Measurements from ENCODE around the gene CPSF6.

The CPSF6 gene

DNA sequence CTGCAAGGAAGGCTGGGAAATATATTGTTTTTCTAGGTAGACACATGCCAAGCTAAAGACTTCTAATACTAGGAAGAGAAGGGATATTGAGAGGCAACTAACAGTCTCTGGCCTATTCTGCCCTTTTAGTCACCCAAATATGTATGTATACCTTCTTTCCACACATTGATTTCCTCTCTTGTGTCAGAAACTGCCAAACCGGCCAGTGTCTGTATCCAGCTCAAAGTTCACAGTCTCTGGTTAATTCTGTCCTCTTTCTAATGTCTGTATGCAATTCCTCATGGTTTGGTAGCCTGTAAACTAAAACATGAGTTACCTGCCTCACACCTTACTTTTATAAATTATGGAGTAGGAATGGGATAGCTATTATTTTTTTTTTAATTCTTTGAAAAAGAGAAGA lies 25.2 kb upstream of the CPSF6 start:
- H3K9me3 ChIP-seq (replicated peaks; ENCODE audit: insufficient read depth, low read length) = no peaks in the 10 kb centered on the region
- no peak for DNase-seq

DNA sequence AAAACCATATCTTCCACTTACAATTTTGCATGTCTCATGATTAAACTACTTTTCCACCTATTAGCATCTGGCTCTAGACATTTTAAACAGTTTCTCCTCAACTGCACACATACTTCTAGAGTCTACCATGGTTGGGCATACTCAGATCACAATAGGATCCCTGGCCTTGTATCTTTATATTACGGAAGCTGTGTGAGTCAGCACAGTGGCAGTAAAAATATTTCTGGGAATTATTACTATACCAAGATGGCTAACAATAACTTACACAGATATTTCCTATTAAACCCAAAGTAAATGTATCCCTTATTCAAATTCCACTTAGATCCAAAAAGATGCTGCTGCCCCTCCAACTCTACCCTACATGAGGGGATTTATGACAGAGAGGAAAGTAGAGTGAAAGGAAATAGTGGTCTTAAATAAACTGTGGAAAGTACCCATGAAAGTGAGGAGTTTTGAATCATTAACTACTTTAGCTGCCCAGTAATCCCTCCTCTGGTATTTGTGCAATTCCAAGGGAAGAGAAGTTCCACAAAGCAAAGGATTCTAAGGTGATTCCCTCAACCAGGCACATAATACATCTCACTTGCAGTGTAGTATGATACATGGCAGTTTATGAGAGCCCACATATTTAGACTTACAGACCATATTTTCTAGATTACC lies 14.0 kb upstream of the CPSF6 start:
- Histone ChIP-seq H3F3A (ENCODE audit: insufficient read depth, low read length) (no peaks in the 10 kb centered on the region), H4K20me1 (ENCODE audit: insufficient read depth, low read length) (no peaks in the 10 kb centered on the region)
- DNase-seq = no peak

More for the DNA sequence above, 25.2 kb upstream of the CPSF6 start:
- no peaks in the 10 kb centered on the region for H3K36me3 ChIP-seq (replicated peaks; ENCODE audit: insufficient read depth, low read length)
- H3K79me2 ChIP-seq (ENCODE audit: low read length) = no peaks in the 10 kb centered on the region
- H3K9ac ChIP-seq (ENCODE audit: low read length) = no peak overlapping the region
- H3K4me2 ChIP-seq (ENCODE audit: low read depth, low read length) = no peak overlapping the region
- no peaks in the 10 kb centered on the region for H4K20me1 ChIP-seq (ENCODE audit: insufficient read depth, low read length)
- no peaks in the 10 kb centered on the region for H3K9me2 ChIP-seq (replicated peaks; ENCODE audit: insufficient read depth, low read length)
- H2AFZ ChIP-seq (ENCODE audit: low read length) = no peak overlapping the region
- no peak overlapping the region for H3K4me3 ChIP-seq (ENCODE audit: low read length)
- no peak overlapping the region for H3K27ac ChIP-seq (ENCODE audit: low read length)
- no peaks in the 10 kb centered on the region for H3K27me3 ChIP-seq (replicated peaks; ENCODE audit: insufficient read depth, low read length)
- no peaks in the 10 kb centered on the region for H3F3A ChIP-seq (ENCODE audit: insufficient read depth, low read length)
- TF ChIP-seq EZH2phosphoT487 (IDR thresholded peaks at IDR 0.05; ENCODE audit: low read length) = no peak
- TF ChIP-seq, protein P1, sequence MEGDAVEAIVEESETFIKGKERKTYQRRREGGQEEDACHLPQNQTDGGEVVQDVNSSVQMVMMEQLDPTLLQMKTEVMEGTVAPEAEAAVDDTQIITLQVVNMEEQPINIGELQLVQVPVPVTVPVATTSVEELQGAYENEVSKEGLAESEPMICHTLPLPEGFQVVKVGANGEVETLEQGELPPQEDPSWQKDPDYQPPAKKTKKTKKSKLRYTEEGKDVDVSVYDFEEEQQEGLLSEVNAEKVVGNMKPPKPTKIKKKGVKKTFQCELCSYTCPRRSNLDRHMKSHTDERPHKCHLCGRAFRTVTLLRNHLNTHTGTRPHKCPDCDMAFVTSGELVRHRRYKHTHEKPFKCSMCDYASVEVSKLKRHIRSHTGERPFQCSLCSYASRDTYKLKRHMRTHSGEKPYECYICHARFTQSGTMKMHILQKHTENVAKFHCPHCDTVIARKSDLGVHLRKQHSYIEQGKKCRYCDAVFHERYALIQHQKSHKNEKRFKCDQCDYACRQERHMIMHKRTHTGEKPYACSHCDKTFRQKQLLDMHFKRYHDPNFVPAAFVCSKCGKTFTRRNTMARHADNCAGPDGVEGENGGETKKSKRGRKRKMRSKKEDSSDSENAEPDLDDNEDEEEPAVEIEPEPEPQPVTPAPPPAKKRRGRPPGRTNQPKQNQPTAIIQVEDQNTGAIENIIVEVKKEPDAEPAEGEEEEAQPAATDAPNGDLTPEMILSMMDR (IDR thresholded peaks at IDR 0.05; ENCODE audit: low read length) = no peak
- TF ChIP-seq EZH2 (optimal IDR thresholded peaks at IDR 0.05; ENCODE audit: low read depth, low read length) = no peak
- no peaks in the 10 kb centered on the region for H3K4me1 ChIP-seq (ENCODE audit: low read length)

GRCh38 chr12:69231479-69231878 lies 7.9 kb upstream of the CPSF6 start:
- Histone ChIP-seq H3K79me2 (ENCODE audit: low read length) (no peaks in the 10 kb centered on the region), H3K27ac (ENCODE audit: low read length) (no peak overlapping the region), H3K36me3 (replicated peaks; ENCODE audit: insufficient read depth, low read length) (no peaks in the 10 kb centered on the region), H3K27me3 (replicated peaks; ENCODE audit: insufficient read depth, low read length) (no peaks in the 10 kb centered on the region), H3K4me1 (ENCODE audit: low read length) (no peaks in the 10 kb centered on the region), H3K4me2 (ENCODE audit: low read depth, low read length) (no peak overlapping the region), H3K9me3 (replicated peaks; ENCODE audit: insufficient read depth, low read length) (no peaks in the 10 kb centered on the region), H3K9ac (ENCODE audit: low read length) (no peak overlapping the region), H3K9me2 (replicated peaks; ENCODE audit: insufficient read depth, low read length) (no peaks in the 10 kb centered on the region), H3F3A (ENCODE audit: insufficient read depth, low read length) (no peaks in the 10 kb centered on the region), H4K20me1 (ENCODE audit: insufficient read depth, low read length) (no peaks in the 10 kb centered on the region), H3K4me3 (ENCODE audit: low read length) (no peak overlapping the region), H2AFZ (ENCODE audit: low read length) (no peak overlapping the region)
- TF ChIP-seq, protein P1 (IDR thresholded peaks at IDR 0.05; ENCODE audit: low read length) = no peak
- no peak for TF ChIP-seq EZH2 (optimal IDR thresholded peaks at IDR 0.05; ENCODE audit: low read depth, low read length)
- no peak for TF ChIP-seq EZH2phosphoT487 (IDR thresholded peaks at IDR 0.05; ENCODE audit: low read length)
- DNase-seq = no peak

More for the DNA sequence above, 14.0 kb upstream of the CPSF6 start:
- Histone ChIP-seq H3K4me1 (ENCODE audit: low read length) (no peaks in the 10 kb centered on the region), H3K27ac (ENCODE audit: low read length) (no peak overlapping the region), H3K9ac (ENCODE audit: low read length) (no peak overlapping the region), H3K9me2 (replicated peaks; ENCODE audit: insufficient read depth, low read length) (no peaks in the 10 kb centered on the region), H3K4me3 (ENCODE audit: low read length) (no peak overlapping the region), H3K36me3 (replicated peaks; ENCODE audit: insufficient read depth, low read length) (no peaks in the 10 kb centered on the region), H3K79me2 (ENCODE audit: low read length) (no peaks in the 10 kb centered on the region), H3K9me3 (replicated peaks; ENCODE audit: insufficient read depth, low read length) (no peaks in the 10 kb centered on the region), H3K4me2 (ENCODE audit: low read depth, low read length) (no peak overlapping the region), H2AFZ (ENCODE audit: low read length) (no peak overlapping the region), H3K27me3 (replicated peaks; ENCODE audit: insufficient read depth, low read length) (no peaks in the 10 kb centered on the region)
- no peak for TF ChIP-seq EZH2 (optimal IDR thresholded peaks at IDR 0.05; ENCODE audit: low read depth, low read length)
- no peak for TF ChIP-seq EZH2phosphoT487 (IDR thresholded peaks at IDR 0.05; ENCODE audit: low read length)
- TF ChIP-seq, protein P1 (IDR thresholded peaks at IDR 0.05; ENCODE audit: low read length) = no peak
